Urinary bladder (tissue), 4 donors: ENCODE measurements around the gene UBXN6. TPM values are rescaled to one million over a fixed set of nuclear protein-coding genes. Genes with fewer than 3 reads are reported as not detected.

Experiments used
- DNase-seq: peaks from one replicate; pipeline ENCODE4 v3.0.0-alpha.2; 2015; ENCODE audit errors: extremely low spot score
- H3K27ac ChIP-seq: one replicate; pipeline ENCODE4 v1.5.1; 2013; ENCODE audit warnings: low read depth, mild to moderate bottlenecking, moderate library complexity
- H3K36me3 ChIP-seq: one replicate; pipeline ENCODE4 v1.6.1; 2013; ENCODE audit warnings: mild to moderate bottlenecking, moderate library complexity; ENCODE audit not compliant: insufficient read depth
- H3K4me1 ChIP-seq: one replicate; pipeline ENCODE4 v1.6.1; 2013; ENCODE audit warnings: mild to moderate bottlenecking, moderate library complexity; ENCODE audit not compliant: insufficient read depth
- H3K4me3 ChIP-seq: one replicate; pipeline ENCODE4 v1.5.1; 2013; ENCODE audit warnings: low read depth, low read length
- WGBS: extraction: QIAGEN DNeasy Blood & Tissue Kit; methylation state at CpG from one replicate; pipeline ENCODE4 v1.1.7; 2013; 5-methylcytosine and 5-hydroxymethylcytosine counted together
- polyA plus RNA-seq: library from polyadenylated mRNA; stranded (reverse); fragments of 200-250 nt; gene quantifications from one replicate; pipeline ENCODE4 v1.2.3, GENCODE V29; 2013
- total RNA-seq: library from RNA; depleted of rRNA; stranded (reverse); fragments of >200 nt; gene quantifications from one replicate; pipeline ENCODE4 v1.2.3, GENCODE V29; 2014
- donor health status: healthy with polysubstance abuse.
- donor health status: healthy.

Gene UBXN6
- total and polyA plus RNA-seq, 2 donors: 39.5 to 135 TPM

- no peak for DNase-seq
- peaks cover 16% of the 10 kb centered on the region for H3K36me3 ChIP-seq
- 79% methylated on average over 36 of the region's 36 CpGs for WGBS
- H3K4me1 ChIP-seq: no peaks in the 10 kb centered on the region
- no peak overlapping the region for H3K4me3 ChIP-seq
- H3K27ac ChIP-seq: no peak overlapping the region
Measured at GRCh38 chr19:4444765-4445741, 12.5 kb downstream of the UBXN6 start.

GRCh38 chr19:4443966-4444764 lies 13.4 kb downstream of the UBXN6 start:
- Histone ChIP-seq H3K27ac (no peak overlapping the region), H3K4me1 (no peaks in the 10 kb centered on the region), H3K36me3 (peaks cover 13% of the 10 kb centered on the region), H3K4me3 (no peak overlapping the region)
- no peak for DNase-seq
- WGBS: 82% methylated on average over 20 of the region's 20 CpGs

GRCh38 chr19:4443188-4443587 lies 14.4 kb downstream of the UBXN6 start:
- Histone ChIP-seq H3K4me3 (no peak overlapping the region), H3K4me1 (no peaks in the 10 kb centered on the region), H3K27ac (no peak overlapping the region), H3K36me3 (peaks cover 7% of the 10 kb centered on the region)
- DNase-seq: no peak
- WGBS: 90% methylated on average over 15 of the region's 15 CpGs

- H3K4me3 ChIP-seq: no peak overlapping the region
- no peak for DNase-seq
- no peak overlapping the region for H3K27ac ChIP-seq
- 77% methylated on average over 10 of the region's 10 CpGs for WGBS
- H3K4me1 ChIP-seq: no peaks in the 10 kb centered on the region
- peaks cover 7% of the 10 kb centered on the region for H3K36me3 ChIP-seq
Measured at GRCh38 chr19:4442819-4443146, 14.8 kb downstream of the UBXN6 start.

- no peaks in the 10 kb centered on the region for H3K4me1 ChIP-seq
- 83% methylated on average over 22 of the region's 22 CpGs for WGBS
- H3K4me3 ChIP-seq: no peak overlapping the region
- peaks cover 5% of the 10 kb centered on the region for H3K36me3 ChIP-seq
- H3K27ac ChIP-seq: no peak overlapping the region
- DNase-seq: no peak
Measured at GRCh38 chr19:4441994-4442818, 15.4 kb downstream of the UBXN6 start.

- no peak for DNase-seq
- WGBS: 83% methylated on average over 12 of the region's 12 CpGs
- H3K4me3 ChIP-seq: no peak overlapping the region
Measured at GRCh38 chr19:4439243-4439642, 18.4 kb downstream of the UBXN6 start.

GRCh38 chr19:4437103-4437502 lies 20.5 kb downstream of the UBXN6 start:
- H3K36me3 ChIP-seq: no peaks in the 10 kb centered on the region
- H3K27ac ChIP-seq: no peak overlapping the region
- H3K4me1 ChIP-seq: no peaks in the 10 kb centered on the region
- DNase-seq: no peak
- 96% methylated on average over 10 of the region's 10 CpGs for WGBS
- no peak overlapping the region for H3K4me3 ChIP-seq

More at GRCh38 chr19:4439243-4439642, 18.4 kb downstream of the UBXN6 start:
- Histone ChIP-seq H3K27ac (no peak overlapping the region), H3K4me1 (no peaks in the 10 kb centered on the region), H3K36me3 (no peaks in the 10 kb centered on the region)

GRCh38 chr19:4436231-4436630 lies 21.4 kb downstream of the UBXN6 start:
- Histone ChIP-seq H3K27ac (no peak overlapping the region), H3K4me1 (no peaks in the 10 kb centered on the region), H3K36me3 (no peaks in the 10 kb centered on the region), H3K4me3 (no peak overlapping the region)
- 93% methylated on average over 7 of the region's 7 CpGs for WGBS
- no peak for DNase-seq

GRCh38 chr19:4434391-4434790 lies 23.2 kb downstream of the UBXN6 start:
- no peak for DNase-seq
- WGBS: 93% methylated on average over 9 of the region's 9 CpGs
- Histone ChIP-seq H3K4me3 (no peak overlapping the region), H3K27ac (no peak overlapping the region), H3K4me1 (no peaks in the 10 kb centered on the region), H3K36me3 (no peaks in the 10 kb centered on the region)

- H3K36me3 ChIP-seq: no peaks in the 10 kb centered on the region
Measured at GRCh38 chr19:4432918-4433506, 24.6 kb downstream of the UBXN6 start.

GRCh38 chr19:4431808-4432674 lies 25.6 kb downstream of the UBXN6 start:
- Histone ChIP-seq H3K4me1 (no peaks in the 10 kb centered on the region), H3K36me3 (no peaks in the 10 kb centered on the region), H3K4me3 (no peak overlapping the region), H3K27ac (no peak overlapping the region)
- WGBS: 93% methylated on average over 26 of the region's 26 CpGs
- no peak for DNase-seq

More at GRCh38 chr19:4432918-4433506, 24.6 kb downstream of the UBXN6 start:
- DNase-seq: no peak
- WGBS: 95% methylated on average over 28 of the region's 28 CpGs
- H3K27ac ChIP-seq: no peak overlapping the region
- H3K4me3 ChIP-seq: no peak overlapping the region
- H3K4me1 ChIP-seq: no peaks in the 10 kb centered on the region

- 83% methylated on average over 9 of the region's 9 CpGs for WGBS
- no peak for DNase-seq
Measured at GRCh38 chr19:4431296-4431695, 26.3 kb downstream of the UBXN6 start.

More at GRCh38 chr19:4431296-4431695, 26.3 kb downstream of the UBXN6 start:
- H3K4me1 ChIP-seq: no peaks in the 10 kb centered on the region
- no peak overlapping the region for H3K4me3 ChIP-seq
- H3K27ac ChIP-seq: no peak overlapping the region
- H3K36me3 ChIP-seq: no peaks in the 10 kb centered on the region
